SU-DHL-6 (cell line): Measurements from ENCODE around the gene TNXB.

Experiments used
- EZH2phosphoT487 ChIP-seq: fragments of 200-600 bp; sonication (generic), shearing (Covaris generic); conservative IDR thresholded peaks from 2 replicates; pipeline ENCODE4 v1.6.1; 2018; ENCODE audit warnings: mild to moderate bottlenecking, antibody characterized with exemption, low read length, moderate library complexity, mixed read lengths
- TF ChIP-seq, protein P1 (sequence below): fragments of 200-600 bp; sonication (generic); IDR thresholded peaks from one replicate; pipeline ENCODE4 v1.5.1; 2017; ENCODE audit warnings: antibody characterized with exemption, mild to moderate bottlenecking, low read length, moderate library complexity; ENCODE audit not compliant: insufficient read depth, poor library complexity, severe bottlenecking

DNA sequence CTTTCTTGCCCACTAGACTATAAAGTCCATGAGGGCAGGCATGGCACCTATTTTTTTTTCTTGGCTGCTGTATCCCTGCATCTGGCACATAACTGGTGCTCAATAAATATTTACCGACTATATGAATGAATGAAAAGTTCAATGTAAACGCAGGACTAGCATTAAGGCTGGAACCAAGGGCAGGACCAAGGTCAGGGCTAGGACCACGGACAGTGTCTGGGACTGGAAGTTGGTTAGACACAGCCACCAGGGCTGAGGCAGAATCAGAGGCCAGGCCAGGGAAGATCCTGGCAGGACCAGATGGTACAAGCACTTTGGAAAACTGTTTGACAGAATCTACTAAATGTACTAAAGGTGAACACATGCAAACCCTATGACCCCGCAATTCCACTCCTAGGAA is 3.7 kb downstream of the TNXB start:
- TF ChIP-seq, protein P1, sequence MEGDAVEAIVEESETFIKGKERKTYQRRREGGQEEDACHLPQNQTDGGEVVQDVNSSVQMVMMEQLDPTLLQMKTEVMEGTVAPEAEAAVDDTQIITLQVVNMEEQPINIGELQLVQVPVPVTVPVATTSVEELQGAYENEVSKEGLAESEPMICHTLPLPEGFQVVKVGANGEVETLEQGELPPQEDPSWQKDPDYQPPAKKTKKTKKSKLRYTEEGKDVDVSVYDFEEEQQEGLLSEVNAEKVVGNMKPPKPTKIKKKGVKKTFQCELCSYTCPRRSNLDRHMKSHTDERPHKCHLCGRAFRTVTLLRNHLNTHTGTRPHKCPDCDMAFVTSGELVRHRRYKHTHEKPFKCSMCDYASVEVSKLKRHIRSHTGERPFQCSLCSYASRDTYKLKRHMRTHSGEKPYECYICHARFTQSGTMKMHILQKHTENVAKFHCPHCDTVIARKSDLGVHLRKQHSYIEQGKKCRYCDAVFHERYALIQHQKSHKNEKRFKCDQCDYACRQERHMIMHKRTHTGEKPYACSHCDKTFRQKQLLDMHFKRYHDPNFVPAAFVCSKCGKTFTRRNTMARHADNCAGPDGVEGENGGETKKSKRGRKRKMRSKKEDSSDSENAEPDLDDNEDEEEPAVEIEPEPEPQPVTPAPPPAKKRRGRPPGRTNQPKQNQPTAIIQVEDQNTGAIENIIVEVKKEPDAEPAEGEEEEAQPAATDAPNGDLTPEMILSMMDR, result no peak
- no peak for TF ChIP-seq EZH2phosphoT487
